HepG2 (cell line): ENCODE data around the gene HTRA2.

Experiments
- DNMT1 ChIP-seq: sonication (generic); formaldehyde crosslinking; IDR thresholded peaks from 2 replicates; pipeline ENCODE4 v1.5.1; 2020; ENCODE audit warnings: mild to moderate bottlenecking, missing genetic modification reagents
- DRAP1 ChIP-seq: IDR thresholded peaks from 2 replicates; pipeline ENCODE4 v1.6.1; 2016; ENCODE audit warnings: missing genetic modification reagents, missing compliant biosample characterization
- MAFF ChIP-seq: IDR thresholded peaks from 2 replicates; pipeline ENCODE4 v1.6.1; 2011; ENCODE audit warnings: low read depth, low read length, improper control_type of control experiment
- MAFG ChIP-seq: sonication (generic); formaldehyde crosslinking; IDR thresholded peaks from 2 replicates; pipeline ENCODE4 v1.5.1; 2020; ENCODE audit warnings: mild to moderate bottlenecking, missing genetic modification reagents
- POLR2A ChIP-seq, 2 experiments: IDR thresholded peaks; 2 replicates each; pipeline ENCODE4 v1.6.1; 2011; ENCODE audit warnings: low read depth in 2 of 2, low read length in 2 of 2, mild to moderate bottlenecking in 1 of 2, moderate library complexity in 1 of 2; ENCODE audit not compliant: insufficient read depth in 1 of 2
- POLR2AphosphoS5 ChIP-seq: IDR thresholded peaks from 2 replicates; pipeline ENCODE4 v1.6.1; 2012; ENCODE audit warnings: low read depth, low read length
- RAD21 ChIP-seq: fragments of 450-650 bp; formaldehyde crosslinking; IDR thresholded peaks from 2 replicates; pipeline ENCODE4 v1.5.0; 2020; ENCODE audit warnings: mild to moderate bottlenecking
- SP2 ChIP-seq: sonication (generic); formaldehyde crosslinking; IDR thresholded peaks from 2 replicates; pipeline ENCODE4 v1.5.1; 2020; ENCODE audit warnings: mild to moderate bottlenecking, missing genetic modification reagents
- ZFP36 ChIP-seq: fragments of 150-350 bp; IDR thresholded peaks from 2 replicates; pipeline ENCODE4 v1.6.1; 2018; ENCODE audit warnings: borderline replicate concordance, low read length, low read depth; ENCODE audit not compliant: partially characterized antibody
- ZNF274 ChIP-seq: sonication (generic); formaldehyde crosslinking; IDR thresholded peaks from 2 replicates; pipeline ENCODE4 v1.5.1; 2020; ENCODE audit warnings: mild to moderate bottlenecking, missing genetic modification reagents
- ZNF530 ChIP-seq: sonication (generic); formaldehyde crosslinking; IDR thresholded peaks from 2 replicates; pipeline ENCODE4 v1.5.0; 2020; ENCODE audit warnings: low read depth, mild to moderate bottlenecking, missing genetic modification reagents
- ZSCAN21 ChIP-seq: sonication (generic); formaldehyde crosslinking; IDR thresholded peaks from 2 replicates; pipeline ENCODE4 v1.8.0; 2022; ENCODE audit warnings: mild to moderate bottlenecking, missing genetic modification reagents, moderate library complexity, borderline replicate concordance

GRCh38 chr2:74542978-74543377, 13.2 kb downstream of the HTRA2 start:
- TF ChIP-seq SP2 (no peak), ZFP36 (no peak), RAD21 (CRISPR knock-in tag) (no peak), POLR2AphosphoS5 (no peak), ZNF530 (CRISPR knock-in tag) (no peak), MAFF (no peak), ZSCAN21 (CRISPR knock-in tag) (no peak), DNMT1 (CRISPR knock-in tag) (no peak), POLR2A (IDR thresholded peaks at IDR 0.05; ENCODE audit: insufficient read depth in 1 of 2, low read depth in 2 of 2, low read length in 2 of 2) (no peak), DRAP1 (CRISPR knock-in tag) (no peak), ZNF274 (CRISPR knock-in tag) (no peak), MAFG (CRISPR knock-in tag) (no peak)
